ENCODE results near the gene TMEM89. TPM values are rescaled to one million over a fixed set of nuclear protein-coding genes. Genes with fewer than 3 reads are reported as not detected.

Gene TMEM89
- total RNA-seq, 1 donor from 2014 or later = not detected

DNA sequence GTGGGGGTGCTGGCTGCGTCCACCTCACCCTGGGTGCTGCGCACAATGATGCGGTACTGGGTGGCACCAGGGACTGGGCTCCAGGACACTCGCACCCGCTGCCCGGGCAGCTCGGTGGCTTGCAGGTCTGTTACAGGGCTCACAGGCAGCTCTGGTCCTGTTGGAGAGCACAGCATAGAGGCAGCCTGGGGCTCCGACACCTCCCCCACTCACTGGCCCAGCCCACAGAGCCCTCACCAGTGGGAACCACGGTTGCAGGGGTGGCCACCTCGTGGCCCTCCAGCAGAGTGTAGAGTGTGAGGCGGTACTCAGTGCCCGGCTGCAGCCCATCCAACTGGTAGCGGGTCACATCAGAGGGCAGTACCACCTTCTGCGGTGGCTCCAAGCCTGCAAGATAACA, 30.1 kb downstream of the TMEM89 start:
- Histone ChIP-seq H3K36me3 (no peaks in the 10 kb centered on the region), H3K4me1 (peaks cover 7 to 21% of the 10 kb centered on the region in 2 donors), H3K4me3 (no peak overlapping the region), H3K27ac (no peak overlapping the region), H3K27me3 (no peaks in the 10 kb centered on the region), H3K9me3 (no peaks in the 10 kb centered on the region)
- intact Hi-C loops (cut with DNase I) = no loop called here
- no peak for TF ChIP-seq CTCF (IDR thresholded peaks at IDR 0.05)
- DNase-seq (ENCODE audit: low spot score in 2 of 2) = no peak

- Histone ChIP-seq H3K27me3 (no peaks in the 10 kb centered on the region), H3K36me3 (no peaks in the 10 kb centered on the region), H3K27ac (no peak overlapping the region), H3K4me1 (no peaks in the 10 kb centered on the region), H3K4me3 (no peak overlapping the region), H3K9me3 (no peaks in the 10 kb centered on the region)
- TF ChIP-seq CTCF (IDR thresholded peaks at IDR 0.05) = no peak
- intact Hi-C loops (cut with DNase I) = no loop called here
- DNase-seq (ENCODE audit: low spot score in 2 of 2) = no peak
Observed at GRCh38 chr3:48588230-48588629, 33.3 kb downstream of the TMEM89 start.

- Histone ChIP-seq H3K36me3 (no peaks in the 10 kb centered on the region), H3K27me3 (no peaks in the 10 kb centered on the region), H3K27ac (no peak overlapping the region), H3K4me3 (no peak overlapping the region), H3K4me1 (no peaks in the 10 kb centered on the region), H3K9me3 (no peaks in the 10 kb centered on the region)
- intact Hi-C loops (cut with DNase I) = no loop called here
- no peak for TF ChIP-seq CTCF (IDR thresholded peaks at IDR 0.05)
- no peak for DNase-seq (ENCODE audit: low spot score in 2 of 2)
Observed at GRCh38 chr3:48587686-48588085, 33.9 kb downstream of the TMEM89 start.

GRCh38 chr3:48585411-48585810, 36.2 kb downstream of the TMEM89 start:
- Histone ChIP-seq H3K36me3 (no peaks in the 10 kb centered on the region), H3K27me3 (no peaks in the 10 kb centered on the region), H3K9me3 (no peaks in the 10 kb centered on the region), H3K4me3 (no peak overlapping the region), H3K27ac (no peak overlapping the region), H3K4me1 (no peaks in the 10 kb centered on the region)
- intact Hi-C loops (cut with DNase I) = no loop called here
- no peak for DNase-seq (ENCODE audit: low spot score in 2 of 2)
- no peak for TF ChIP-seq CTCF (IDR thresholded peaks at IDR 0.05)

GRCh38 chr3:48584836-48585235, 36.7 kb downstream of the TMEM89 start:
- Histone ChIP-seq H3K27me3 (no peaks in the 10 kb centered on the region), H3K36me3 (no peaks in the 10 kb centered on the region), H3K4me3 (no peak overlapping the region), H3K4me1 (no peaks in the 10 kb centered on the region), H3K27ac (no peak overlapping the region), H3K9me3 (no peaks in the 10 kb centered on the region)
- intact Hi-C loops (cut with DNase I) = no loop called here
- no peak for TF ChIP-seq CTCF (IDR thresholded peaks at IDR 0.05)
- DNase-seq (ENCODE audit: low spot score in 2 of 2) = no peak

Measured in ascending aorta (tissue), 2 donors.